Osteoblast (primary cell): ENCODE data around the gene DIPK1C. TPM values are rescaled to one million over a fixed set of nuclear protein-coding genes. Genes with fewer than 3 reads are reported as not detected.

Experiments
- DNase-seq: peaks from one replicate; pipeline ENCODE4 v3.0.0; 2011; ENCODE audit warnings: low spot score, mixed read lengths; ENCODE audit not compliant: insufficient read length; ENCODE audit errors: missing footprints
- H2AFZ ChIP-seq: 2 replicates; pipeline ENCODE4 v1.6.0; 2011; ENCODE audit warnings: mild to moderate bottlenecking, low read length
- H3K27ac ChIP-seq: 2 replicates; pipeline ENCODE4 v1.5.1; 2011; ENCODE audit warnings: mild to moderate bottlenecking, low read depth, low read length, moderate library complexity
- H3K27me3 ChIP-seq: 2 replicates; pipeline ENCODE4 v1.6.0; 2012; ENCODE audit warnings: mild to moderate bottlenecking, control low read depth, inconsistent platforms, low read length, moderate library complexity; ENCODE audit not compliant: insufficient read depth
- H3K36me3 ChIP-seq: 2 replicates; pipeline ENCODE4 v1.5.1; 2011; ENCODE audit warnings: mild to moderate bottlenecking, low read length, control low read depth, moderate library complexity; ENCODE audit not compliant: insufficient read depth
- H3K4me1 ChIP-seq: 2 replicates; pipeline ENCODE4 v1.5.1; 2011; ENCODE audit warnings: mild to moderate bottlenecking, low read length, control low read depth, moderate library complexity; ENCODE audit not compliant: insufficient read depth
- H3K4me2 ChIP-seq: 2 replicates; pipeline ENCODE4 v1.6.0; 2011; ENCODE audit warnings: mild to moderate bottlenecking, low read length; ENCODE audit not compliant: insufficient read depth
- H3K4me3 ChIP-seq: fragments of 200-600 bp; sonication (generic); 3 replicates; pipeline ENCODE4 v1.5.1; 2012; ENCODE audit warnings: mild to moderate bottlenecking, low read length, inconsistent platforms; ENCODE audit not compliant: insufficient read depth
- H3K79me2 ChIP-seq: 2 replicates; pipeline ENCODE4 v1.6.0; 2012; ENCODE audit warnings: mild to moderate bottlenecking, low read length, control low read depth, inconsistent platforms; ENCODE audit not compliant: insufficient read depth
- H3K9me3 ChIP-seq: 2 replicates; pipeline ENCODE4 v1.5.1; 2011; ENCODE audit warnings: low read depth, low read length, control low read depth
- H4K20me1 ChIP-seq: 2 replicates; pipeline ENCODE4 v1.6.0; 2012; ENCODE audit warnings: mild to moderate bottlenecking, low read length, control low read depth; ENCODE audit not compliant: insufficient read depth
- CTCF ChIP-seq: IDR thresholded peaks from 2 replicates; pipeline ENCODE4 v1.5.1; 2011; ENCODE audit warnings: mild to moderate bottlenecking, low read depth, low read length, moderate library complexity; ENCODE audit errors: extremely low read depth
- total RNA-seq: library from RNA; depleted of rRNA; stranded (reverse); fragments of >200 nt; gene quantifications from 2 replicates; pipeline ENCODE4 v1.2.3, GENCODE V29; 2012

Gene DIPK1C
- total RNA-seq, 1 donor = not detected

GRCh38 chr18:74425876-74426275 is 31.2 kb downstream of the DIPK1C start:
- TF ChIP-seq CTCF = no peak
- no peak overlapping the region for H3K27ac ChIP-seq
- no peak for DNase-seq
- H3K4me2 ChIP-seq = no peak overlapping the region
- no peaks in the 10 kb centered on the region for H3K4me1 ChIP-seq
- no peak overlapping the region for H3K4me3 ChIP-seq
- H3K79me2 ChIP-seq = no peaks in the 10 kb centered on the region
- H3K9me3 ChIP-seq = no peaks in the 10 kb centered on the region
- no peaks in the 10 kb centered on the region for H4K20me1 ChIP-seq
- H2AFZ ChIP-seq = no peak overlapping the region
- no peaks in the 10 kb centered on the region for H3K36me3 ChIP-seq
- no peaks in the 10 kb centered on the region for H3K27me3 ChIP-seq

- Histone ChIP-seq H3K27me3 (no peaks in the 10 kb centered on the region), H2AFZ (no peak overlapping the region), H3K27ac (no peak overlapping the region), H3K4me2 (no peak overlapping the region), H3K4me3 (no peak overlapping the region), H4K20me1 (no peaks in the 10 kb centered on the region), H3K36me3 (no peaks in the 10 kb centered on the region), H3K79me2 (no peaks in the 10 kb centered on the region), H3K4me1 (no peaks in the 10 kb centered on the region), H3K9me3 (no peaks in the 10 kb centered on the region)
- no peak for DNase-seq
- TF ChIP-seq CTCF = no peak
These were observed 31.9 kb downstream of the DIPK1C start for GRCh38 chr18:74425161-74425560.

- H3K27me3 ChIP-seq = no peaks in the 10 kb centered on the region
- H3K79me2 ChIP-seq = no peaks in the 10 kb centered on the region
- H3K9me3 ChIP-seq = no peaks in the 10 kb centered on the region
- H3K4me2 ChIP-seq = no peak overlapping the region
- no peaks in the 10 kb centered on the region for H3K36me3 ChIP-seq
- H3K27ac ChIP-seq = no peak overlapping the region
- H3K4me3 ChIP-seq = no peak overlapping the region
- no peaks in the 10 kb centered on the region for H3K4me1 ChIP-seq
- H4K20me1 ChIP-seq = no peaks in the 10 kb centered on the region
- DNase-seq = no peak
- H2AFZ ChIP-seq = no peak overlapping the region
- no peak for TF ChIP-seq CTCF
These were observed 34.6 kb downstream of the DIPK1C start for GRCh38 chr18:74422541-74422940.

- Histone ChIP-seq H3K4me1 (no peaks in the 10 kb centered on the region), H3K4me3 (no peak overlapping the region), H2AFZ (no peak overlapping the region), H3K79me2 (no peaks in the 10 kb centered on the region), H3K4me2 (no peak overlapping the region), H3K27ac (no peak overlapping the region), H3K9me3 (no peaks in the 10 kb centered on the region), H3K36me3 (no peaks in the 10 kb centered on the region), H3K27me3 (no peaks in the 10 kb centered on the region), H4K20me1 (no peaks in the 10 kb centered on the region)
- TF ChIP-seq CTCF = no peak
- no peak for DNase-seq
These were observed 36.2 kb downstream of the DIPK1C start for GRCh38 chr18:74420926-74421325.
